Keratinocyte (primary cell): ENCODE measurements around the gene PEX10. TPM values are rescaled to one million over a fixed set of nuclear protein-coding genes. Genes with fewer than 3 reads are reported as not detected.

ENCODE experiments used
- DNase-seq: peaks from one replicate; pipeline ENCODE4 v3.0.0-alpha.2; 2011; ENCODE audit warnings: low read depth, missing footprints, low spot score
- FAIRE-seq: peaks from 2 replicates; lab custom pipeline; 2011; peaks lifted over from hg19 to GRCh38; lab: Jason Lieb, UNC
- H2AFZ ChIP-seq: 2 replicates; pipeline ENCODE4 v1.6.0; 2012; ENCODE audit warnings: low read length, control low read depth, inconsistent platforms; ENCODE audit not compliant: control insufficient read depth
- H3K27ac ChIP-seq: 2 replicates; pipeline ENCODE4 v1.5.1; 2011; ENCODE audit warnings: low read length; ENCODE audit not compliant: control insufficient read depth, insufficient read depth
- H3K27me3 ChIP-seq: 3 replicates; pipeline ENCODE4 v1.6.0; 2011; ENCODE audit warnings: low read length; ENCODE audit not compliant: control insufficient read depth, insufficient read depth; ENCODE audit errors: extremely low read depth
- H3K36me3 ChIP-seq, 2 experiments: 2 replicates in 1 of 2; 3 replicates in 1 of 2; pipeline ENCODE4 v1.5.1; 2011; ENCODE audit warnings: low read length in 2 of 2, mild to moderate bottlenecking in 1 of 2; ENCODE audit not compliant: control insufficient read depth in 2 of 2, insufficient read depth in 2 of 2; ENCODE audit errors: extremely low read depth in 1 of 2
- H3K4me1 ChIP-seq: 3 replicates; pipeline ENCODE4 v1.5.1; 2011; ENCODE audit warnings: low read length; ENCODE audit not compliant: control insufficient read depth, insufficient read depth; ENCODE audit errors: extremely low read depth
- H3K4me2 ChIP-seq: 3 replicates; pipeline ENCODE4 v1.6.0; 2011; ENCODE audit warnings: low read depth, low read length; ENCODE audit not compliant: control insufficient read depth, insufficient read depth; ENCODE audit errors: extremely low read depth
- H3K4me3 ChIP-seq, 3 experiments: fragments of 200-600 bp in 1 of 3; sonication (generic) in 1 of 3; 2 replicates in 2 of 3; 3 replicates in 1 of 3; pipeline ENCODE4 v1.5.1; 2011 to 2016; ENCODE audit warnings: low read length in 3 of 3, mild to moderate bottlenecking in 3 of 3, control low read depth in 2 of 3, inconsistent platforms in 1 of 3, low read depth in 1 of 3, mixed read lengths in 1 of 3, mixed run types in 1 of 3, moderate library complexity in 1 of 3; ENCODE audit not compliant: control insufficient read depth in 2 of 3, insufficient read depth in 2 of 3; ENCODE audit errors: extremely low read depth in 1 of 3
- H3K79me2 ChIP-seq: 2 replicates; pipeline ENCODE4 v1.6.0; 2012; ENCODE audit warnings: low read length; ENCODE audit not compliant: control insufficient read depth, insufficient read depth
- H3K9ac ChIP-seq: 3 replicates; pipeline ENCODE4 v1.6.0; 2011; ENCODE audit warnings: low read length; ENCODE audit not compliant: control insufficient read depth, insufficient read depth; ENCODE audit errors: extremely low read depth
- H3K9me1 ChIP-seq: 3 replicates; pipeline ENCODE4 v1.6.0; 2011; ENCODE audit warnings: low read length; ENCODE audit not compliant: control insufficient read depth, insufficient read depth; ENCODE audit errors: extremely low read depth
- H3K9me3 ChIP-seq: 2 replicates; pipeline ENCODE4 v1.5.1; 2012; ENCODE audit warnings: low read depth, low read length; ENCODE audit not compliant: control insufficient read depth
- H4K20me1 ChIP-seq: 3 replicates; pipeline ENCODE4 v1.6.0; 2011; ENCODE audit warnings: low read length; ENCODE audit not compliant: control insufficient read depth, insufficient read depth; ENCODE audit errors: extremely low read depth
- CTCF ChIP-seq, 3 experiments: IDR thresholded peaks in 1 of 3; conservative IDR thresholded peaks in 1 of 3; optimal IDR thresholded peaks in 1 of 3; 2 replicates in 2 of 3; 3 replicates in 1 of 3; pipeline versions ENCODE3 to v1.5.1; 2011; ENCODE audit warnings: low read length in 3 of 3, mild to moderate bottlenecking in 3 of 3, moderate library complexity in 2 of 3, control low read depth in 1 of 3, inconsistent platforms in 1 of 3; ENCODE audit not compliant: insufficient read depth in 2 of 3; ENCODE audit errors: extremely low read depth in 1 of 3
- EZH2 ChIP-seq: IDR thresholded peaks from one replicate; pipeline ENCODE4 v1.6.1; 2012; ENCODE audit warnings: inconsistent platforms, mild to moderate bottlenecking, low read length, moderate library complexity
- dilution Hi-C: fragments of 300-500 bp; cut with MboI; formaldehyde crosslinking; loops from one replicate; pipeline ENCODE4 v1.7.0; 2020; ENCODE audit warnings: low sequenced_read_pairs; ENCODE audit not compliant: extremely low pct_ligation_motif_present
- polyA plus RNA-seq, 5 experiments: library from polyadenylated mRNA; depleted of rRNA in 3 of 5; stranded (reverse) in 3 of 5; stranded (forward) in 1 of 5; unstranded in 1 of 5; fragments of >200 nt; gene quantifications; 1 replicate in 1 of 5; 2 replicates in 3 of 5; 3 replicates in 1 of 5; pipeline versions ENCODE4 v1.2.1 to v1.2.3, GENCODE V29; 2011 to 2012; ENCODE audit warnings: missing spikeins in 2 of 5, low read depth in 1 of 5, low replicate concordance in 1 of 5

The PEX10 gene
- polyA plus RNA-seq, 1 donor (not counting 4 experiments of a cell fraction or from before 2014, with no cell fraction given) = 13.8 TPM

- Histone ChIP-seq H2AFZ (no peak overlapping the region), H3K4me2 (no peak overlapping the region), H3K9me3 (no peaks in the 10 kb centered on the region), H3K4me3 (no peak overlapping the region), H3K79me2 (peaks cover 40% of the 10 kb centered on the region), H3K27ac (no peak overlapping the region), H3K27me3 (no peaks in the 10 kb centered on the region), H3K4me1 (no peaks in the 10 kb centered on the region), H3K9ac (no peak overlapping the region), H4K20me1 (no peaks in the 10 kb centered on the region), H3K9me1 (no peaks in the 10 kb centered on the region), H3K36me3 (peaks cover 45 to 58% of the 10 kb centered on the region in 2 experiments)
- dilution Hi-C loops = loop anchor here (25.0 kb wide), 1 partner anchor 1011 kb away; no protein-coding TSS in a partner anchor
- FAIRE-seq = no peak
- no peak for DNase-seq
- no peak for TF ChIP-seq CTCF (optimal IDR thresholded peaks at IDR 0.05 in 1 of 3, IDR thresholded peaks at IDR 0.05 in 1 of 3, conservative IDR thresholded peaks at IDR 0.05 in 1 of 3; ENCODE audit: extremely low read depth in 1 of 3, insufficient read depth in 2 of 3, low read length in 3 of 3)
- no peak for TF ChIP-seq EZH2
These were observed 11.3 kb downstream of the PEX10 start for GRCh38 chr1:2400950-2401649.

GRCh38 chr1:2400576-2400909 lies 11.8 kb downstream of the PEX10 start:
- Histone ChIP-seq H3K79me2 (peaks cover 44% of the 10 kb centered on the region), H3K4me1 (no peaks in the 10 kb centered on the region), H3K27me3 (no peaks in the 10 kb centered on the region), H3K9me1 (no peaks in the 10 kb centered on the region), H3K9ac (no peak overlapping the region), H4K20me1 (no peaks in the 10 kb centered on the region), H3K4me2 (no peak overlapping the region), H3K36me3 (peaks cover 43 to 64% of the 10 kb centered on the region in 2 experiments), H2AFZ (no peak overlapping the region), H3K4me3 (no peak overlapping the region), H3K9me3 (no peaks in the 10 kb centered on the region), H3K27ac (no peak overlapping the region)
- TF ChIP-seq EZH2 = no peak
- TF ChIP-seq CTCF (optimal IDR thresholded peaks at IDR 0.05 in 1 of 3, IDR thresholded peaks at IDR 0.05 in 1 of 3, conservative IDR thresholded peaks at IDR 0.05 in 1 of 3; ENCODE audit: extremely low read depth in 1 of 3, insufficient read depth in 2 of 3, low read length in 3 of 3) = no peak
- dilution Hi-C loops = loop anchor here (25.0 kb wide), 1 partner anchor 1012 kb away; no protein-coding TSS in a partner anchor
- FAIRE-seq (no peak), DNase-seq (no peak)
